BE2C (cell line): ENCODE data around the gene TTLL10.

Source experiments
- DNase-seq: peaks from one replicate; pipeline ENCODE4 v3.0.0-alpha.2; 2020
- H3K27me3 ChIP-seq: fragments of 250-450 bp; sonication (Bioruptor Pico); 2 replicates; pipeline ENCODE4 v1.5.1; 2020; ENCODE audit warnings: mild to moderate bottlenecking
- H3K36me3 ChIP-seq: fragments of 250-450 bp; sonication (Bioruptor Pico); 2 replicates; pipeline ENCODE4 v1.5.1; 2020; ENCODE audit warnings: mild to moderate bottlenecking
- H3K4me1 ChIP-seq: fragments of 250-450 bp; sonication (Bioruptor Pico); 2 replicates; pipeline ENCODE4 v1.5.1; 2020
- H3K4me3 ChIP-seq: 2 replicates; pipeline ENCODE4 v1.5.1; 2011; ENCODE audit warnings: low read depth, low read length
- H3K9me3 ChIP-seq: fragments of 250-450 bp; sonication (Bioruptor Pico); 2 replicates; pipeline ENCODE4 v1.5.1; 2020
- TF ChIP-seq, protein P1 (sequence below): IDR thresholded peaks from 2 replicates; pipeline ENCODE4 v1.5.1; 2012; ENCODE audit warnings: mild to moderate bottlenecking, low read depth, low read length

The TTLL10 gene

GRCh38 chr1:1220197-1220596 lies 46.5 kb downstream of the TTLL10 start:
- TF ChIP-seq, protein P1, sequence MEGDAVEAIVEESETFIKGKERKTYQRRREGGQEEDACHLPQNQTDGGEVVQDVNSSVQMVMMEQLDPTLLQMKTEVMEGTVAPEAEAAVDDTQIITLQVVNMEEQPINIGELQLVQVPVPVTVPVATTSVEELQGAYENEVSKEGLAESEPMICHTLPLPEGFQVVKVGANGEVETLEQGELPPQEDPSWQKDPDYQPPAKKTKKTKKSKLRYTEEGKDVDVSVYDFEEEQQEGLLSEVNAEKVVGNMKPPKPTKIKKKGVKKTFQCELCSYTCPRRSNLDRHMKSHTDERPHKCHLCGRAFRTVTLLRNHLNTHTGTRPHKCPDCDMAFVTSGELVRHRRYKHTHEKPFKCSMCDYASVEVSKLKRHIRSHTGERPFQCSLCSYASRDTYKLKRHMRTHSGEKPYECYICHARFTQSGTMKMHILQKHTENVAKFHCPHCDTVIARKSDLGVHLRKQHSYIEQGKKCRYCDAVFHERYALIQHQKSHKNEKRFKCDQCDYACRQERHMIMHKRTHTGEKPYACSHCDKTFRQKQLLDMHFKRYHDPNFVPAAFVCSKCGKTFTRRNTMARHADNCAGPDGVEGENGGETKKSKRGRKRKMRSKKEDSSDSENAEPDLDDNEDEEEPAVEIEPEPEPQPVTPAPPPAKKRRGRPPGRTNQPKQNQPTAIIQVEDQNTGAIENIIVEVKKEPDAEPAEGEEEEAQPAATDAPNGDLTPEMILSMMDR: no peak
- peaks cover 60% of the 10 kb centered on the region for H3K36me3 ChIP-seq

GRCh38 chr1:1221887-1222574 lies 48.4 kb downstream of the TTLL10 start:
- H3K4me3 ChIP-seq: no peak overlapping the region
- DNase-seq: no peak
- TF ChIP-seq, protein P1: no peak
- H3K27me3 ChIP-seq: no peaks in the 10 kb centered on the region
- H3K9me3 ChIP-seq: no peaks in the 10 kb centered on the region
- peaks cover 67% of the 10 kb centered on the region for H3K36me3 ChIP-seq
- H3K4me1 ChIP-seq: no peaks in the 10 kb centered on the region

More at GRCh38 chr1:1220197-1220596, 46.5 kb downstream of the TTLL10 start:
- Histone ChIP-seq H3K9me3 (no peaks in the 10 kb centered on the region), H3K4me3 (no peak overlapping the region), H3K27me3 (no peaks in the 10 kb centered on the region), H3K4me1 (no peaks in the 10 kb centered on the region)
- no peak for DNase-seq

GRCh38 chr1:1222575-1223225 lies 49.0 kb downstream of the TTLL10 start:
- H3K9me3 ChIP-seq: no peaks in the 10 kb centered on the region
- H3K4me1 ChIP-seq: no peaks in the 10 kb centered on the region
- peaks cover 68% of the 10 kb centered on the region for H3K36me3 ChIP-seq
- H3K27me3 ChIP-seq: no peaks in the 10 kb centered on the region
- H3K4me3 ChIP-seq: no peak overlapping the region
- TF ChIP-seq, protein P1: no peak
- no peak for DNase-seq

DNA sequence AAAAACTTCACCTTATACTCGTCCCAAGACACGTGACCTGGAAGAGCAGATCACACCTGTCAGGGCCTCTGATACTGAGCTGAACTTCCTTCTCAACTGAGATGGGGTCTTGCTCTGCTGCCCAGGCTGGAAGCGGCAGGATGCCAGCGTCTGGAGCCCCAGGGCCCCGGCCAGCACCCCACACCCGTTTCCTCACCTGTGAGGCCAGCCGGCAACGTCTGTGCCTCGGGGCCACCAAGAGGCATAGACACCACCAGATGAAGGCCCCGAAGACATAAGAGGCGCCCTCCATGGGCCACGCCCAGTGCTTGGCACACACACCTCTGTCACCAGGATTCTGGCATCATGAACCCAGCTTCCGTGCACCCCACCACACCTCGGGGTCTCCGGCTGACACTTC lies 49.6 kb downstream of the TTLL10 start:
- Histone ChIP-seq H3K36me3 (peaks cover 68% of the 10 kb centered on the region), H3K4me3 (no peak overlapping the region), H3K27me3 (no peaks in the 10 kb centered on the region), H3K4me1 (no peaks in the 10 kb centered on the region), H3K9me3 (no peaks in the 10 kb centered on the region)
- TF ChIP-seq, protein P1: no peak
- DNase-seq: no peak

DNA sequence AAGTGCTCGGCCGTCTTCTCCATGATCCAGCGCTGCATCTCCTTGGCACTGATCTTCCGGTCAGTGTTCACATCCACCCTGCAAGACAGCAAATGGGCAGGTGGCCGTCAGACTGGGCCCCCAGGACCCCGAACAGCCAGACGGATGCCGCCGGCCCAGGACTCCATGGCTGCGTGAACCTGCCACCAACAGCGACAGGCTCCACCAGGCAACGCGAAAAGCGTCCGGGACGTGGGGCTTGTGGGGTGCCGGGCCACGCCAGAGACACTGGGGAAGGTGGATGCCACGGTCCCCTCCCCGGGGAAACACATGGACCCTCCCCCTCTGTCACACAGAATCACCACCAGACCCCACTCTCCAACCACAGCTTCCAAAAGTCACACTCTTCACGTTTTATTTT lies 50.2 kb downstream of the TTLL10 start:
- H3K36me3 ChIP-seq: peaks cover 68% of the 10 kb centered on the region
- DNase-seq: no peak
- H3K4me1 ChIP-seq: no peaks in the 10 kb centered on the region
- TF ChIP-seq, protein P1: no peak
- H3K9me3 ChIP-seq: no peaks in the 10 kb centered on the region
- H3K27me3 ChIP-seq: no peaks in the 10 kb centered on the region
- no peak overlapping the region for H3K4me3 ChIP-seq

DNA sequence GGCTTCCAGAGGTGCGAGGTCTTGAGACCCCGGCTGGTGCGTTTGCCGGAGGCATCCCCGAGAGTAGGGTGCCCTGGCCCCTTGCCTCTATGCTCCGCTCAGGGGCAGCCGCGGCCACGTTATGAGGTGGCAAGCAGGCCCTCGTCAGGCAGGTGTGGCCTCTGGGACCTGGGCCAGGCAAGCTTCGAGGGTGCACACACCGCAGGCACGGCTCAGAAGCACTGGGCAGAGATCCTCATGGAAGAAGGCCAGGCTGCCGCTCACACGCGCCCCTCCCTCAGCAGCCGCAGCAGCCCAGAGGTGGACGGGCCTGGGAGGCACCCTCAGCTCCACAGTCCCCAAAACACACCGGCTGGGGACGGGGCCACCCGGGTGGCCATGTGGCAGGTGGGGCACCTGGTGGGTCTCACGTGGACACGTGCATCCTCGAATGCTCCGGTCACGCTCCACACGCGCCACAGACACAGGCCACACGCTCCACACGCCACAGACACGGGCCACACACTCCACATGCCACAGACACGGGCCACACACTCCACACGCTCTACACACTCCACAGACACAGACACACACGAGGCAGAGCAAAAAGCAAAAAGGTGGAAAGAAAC lies 51.7 kb downstream of the TTLL10 start:
- TF ChIP-seq, protein P1: no peak
- Histone ChIP-seq H3K36me3 (peaks cover 72% of the 10 kb centered on the region), H3K4me1 (no peaks in the 10 kb centered on the region), H3K27me3 (no peaks in the 10 kb centered on the region), H3K4me3 (no peak overlapping the region), H3K9me3 (no peaks in the 10 kb centered on the region)
- DNase-seq: no peak
